ENCODE measurements around the gene FOXI3. TPM values are rescaled to one million over a fixed set of nuclear protein-coding genes. Genes with fewer than 3 reads are reported as not detected.
A peak's percentile ranks its signal among the peaks of the same experiment; 100 is the strongest.
"Not testable (repeated sequence)": the region's sequence is repeated elsewhere in the genome, so short reads cannot be mapped to it uniquely, and the experiment has no call there.

Gene FOXI3
- total RNA-seq, 2 experiments from 2014 or later: not detected

DNA sequence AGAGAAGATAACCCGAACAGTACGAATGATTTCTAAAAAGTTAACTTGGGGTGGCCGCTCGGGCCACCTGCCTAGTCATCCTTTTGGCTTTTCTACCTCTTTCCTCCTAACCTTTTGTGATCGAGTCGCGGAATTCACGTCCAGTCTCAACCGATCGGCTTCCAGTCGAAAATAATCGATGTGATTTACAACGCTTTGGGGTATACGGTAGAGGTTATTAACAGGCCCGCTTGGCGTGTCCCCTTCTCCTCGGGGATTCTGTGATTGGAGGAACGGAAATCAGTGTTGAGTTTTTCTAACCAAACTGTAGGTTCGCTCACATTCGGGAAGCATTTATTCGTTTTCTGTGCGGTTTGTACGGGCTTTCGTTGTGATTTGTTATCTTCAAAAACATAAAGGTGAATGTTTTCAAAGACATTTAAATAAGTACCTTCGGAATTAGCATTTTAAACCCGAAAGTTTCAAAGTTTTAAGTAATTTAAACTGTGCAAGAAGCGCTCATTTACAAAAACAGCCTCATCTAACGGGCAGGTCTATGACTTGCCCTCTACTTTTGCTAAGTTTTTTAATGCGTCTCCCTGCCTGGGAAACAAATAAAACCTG is 588 bp upstream of the FOXI3 start:
- Mint-ChIP-seq H3K36me3 (ENCODE audit: low read depth) (peaks cover 2% of the 10 kb centered on the region), H3K9me3 (no peaks in the 10 kb centered on the region), H3K4me3 (peak overlapping the region; percentile 65), H3K27ac (no peak overlapping the region), H3K4me1 (peaks cover 11% of the 10 kb centered on the region), H3K27me3 (peaks cover 53% of the 10 kb centered on the region)
- ChIA-PET CTCF (no interaction called here), POLR2A (no interaction called here)
- DNase-seq: no peak

DNA sequence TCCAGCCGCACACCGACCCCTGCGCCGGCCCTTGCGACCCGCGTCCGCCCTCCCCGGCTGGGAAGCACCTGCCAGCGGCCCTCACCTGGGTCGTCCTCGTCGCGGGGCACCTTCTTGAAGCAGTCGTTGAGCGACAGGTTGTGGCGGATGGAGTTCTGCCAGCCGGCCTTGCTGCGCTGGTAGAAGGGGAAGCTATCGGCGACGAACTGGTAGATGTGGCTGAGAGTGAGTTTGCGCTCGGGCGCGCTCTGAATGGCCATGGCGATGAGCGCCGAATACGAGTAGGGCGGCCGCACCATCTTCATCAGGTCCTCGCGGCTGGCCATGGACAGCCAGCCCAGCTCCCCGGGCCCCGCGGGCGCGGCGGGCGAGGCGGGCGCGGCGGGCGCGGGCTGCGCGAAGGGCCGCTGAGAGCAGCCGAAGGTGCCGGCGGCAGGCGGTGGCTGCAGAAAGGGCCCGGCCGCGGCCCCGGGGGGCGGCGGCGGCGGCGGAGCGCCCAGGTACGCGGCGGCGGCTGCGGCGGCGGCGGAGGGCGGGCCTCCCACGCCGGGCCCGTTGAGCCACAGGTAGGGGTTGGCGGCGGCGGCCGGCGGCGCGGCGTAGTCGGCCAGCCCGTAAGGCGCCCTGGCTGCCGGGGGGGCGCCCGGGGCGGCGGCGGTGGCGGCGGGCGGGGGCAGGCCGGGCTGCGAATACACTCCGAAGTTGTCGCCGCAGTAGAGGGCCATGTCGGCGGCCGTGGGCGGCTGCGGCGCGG is 505 bp downstream of the FOXI3 start:
- Mint-ChIP-seq H3K4me3 (peak overlapping the region; percentile 48), H3K9me3 (no peaks in the 10 kb centered on the region), H3K27me3 (peaks cover 58% of the 10 kb centered on the region), H3K27ac (no peak overlapping the region), H3K4me1 (peaks cover 11% of the 10 kb centered on the region), H3K36me3 (ENCODE audit: low read depth) (peaks cover 2% of the 10 kb centered on the region)
- DNase-seq: peak; percentile 16
- ChIA-PET CTCF (no interaction called here), POLR2A (no interaction called here)

GRCh38 chr2:88450925-88451810 is 1.3 kb downstream of the FOXI3 start:
- Mint-ChIP-seq H3K27ac (no peak overlapping the region), H3K4me1 (peaks cover 11% of the 10 kb centered on the region), H3K9me3 (no peaks in the 10 kb centered on the region), H3K36me3 (ENCODE audit: low read depth) (peaks cover 2% of the 10 kb centered on the region), H3K4me3 (peak overlapping the region; percentile 48), H3K27me3 (peaks cover 59% of the 10 kb centered on the region)
- no peak for DNase-seq
- POLR2A ChIA-PET: no interaction called here
- CTCF ChIA-PET: no interaction called here

- Mint-ChIP-seq H3K36me3 (ENCODE audit: low read depth) (peaks cover 2% of the 10 kb centered on the region), H3K27me3 (peaks cover 59% of the 10 kb centered on the region), H3K27ac (no peak overlapping the region)
Measured at GRCh38 chr2:88450186-88450585, 2.3 kb downstream of the FOXI3 start.

GRCh38 chr2:88448248-88448647 is 4.2 kb downstream of the FOXI3 start:
- Mint-ChIP-seq H3K36me3 (ENCODE audit: low read depth) (peaks cover 2% of the 10 kb centered on the region), H3K27ac (no peak overlapping the region), H3K27me3 (peaks cover 53% of the 10 kb centered on the region), H3K4me1 (peaks cover 9% of the 10 kb centered on the region), H3K9me3 (no peaks in the 10 kb centered on the region), H3K4me3 (no peak overlapping the region)
- no peak for DNase-seq
- ChIA-PET CTCF (no interaction called here), POLR2A (no interaction called here)

More at GRCh38 chr2:88450186-88450585, 2.3 kb downstream of the FOXI3 start:
- Mint-ChIP-seq H3K4me3 (no peak overlapping the region), H3K4me1 (peaks cover 11% of the 10 kb centered on the region), H3K9me3 (no peaks in the 10 kb centered on the region)
- POLR2A ChIA-PET: no interaction called here
- CTCF ChIA-PET: interaction anchor here (0.7 kb wide), 1 partner anchor 474 kb away, joined by 3 read pairs; no protein-coding TSS in a partner anchor
- DNase-seq: no peak

DNA sequence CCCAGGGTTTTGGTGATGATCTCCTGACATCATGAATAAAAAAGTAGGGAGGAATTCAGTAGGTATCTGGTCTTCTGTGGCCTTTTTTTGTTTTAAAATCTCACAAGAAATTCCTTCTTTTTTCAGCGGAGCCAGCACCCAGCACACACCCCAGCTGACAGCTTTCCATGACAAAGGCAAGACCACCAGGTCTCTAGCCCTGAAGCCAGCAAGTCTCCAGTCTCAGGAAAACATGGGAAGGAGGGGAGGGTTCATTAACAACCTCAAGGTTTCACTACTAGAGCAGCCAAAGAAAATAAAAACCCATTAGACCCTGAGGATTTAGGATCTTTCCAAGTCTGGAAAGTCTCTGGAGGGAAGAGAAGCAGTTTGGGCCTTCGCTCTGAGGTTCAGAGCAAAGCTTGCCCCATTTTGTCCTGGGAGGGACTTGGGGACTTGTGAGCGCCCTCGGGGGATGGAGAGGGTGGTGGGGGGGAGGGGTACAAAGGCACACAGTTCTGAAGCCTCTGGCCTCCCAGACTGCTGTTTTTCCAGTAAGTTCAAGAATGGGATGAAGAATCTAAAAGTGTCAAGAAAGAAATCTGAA is 9.0 kb downstream of the FOXI3 start:
- Mint-ChIP-seq H3K4me3 (no peak overlapping the region), H3K36me3 (ENCODE audit: low read depth) (no peaks in the 10 kb centered on the region), H3K4me1 (no peaks in the 10 kb centered on the region), H3K27ac (no peak overlapping the region), H3K9me3 (no peaks in the 10 kb centered on the region), H3K27me3 (peaks cover 29% of the 10 kb centered on the region)
- ChIA-PET POLR2A (no interaction called here), CTCF (no interaction called here)
- no peak for DNase-seq

GRCh38 chr2:88442473-88442872 is 10.0 kb downstream of the FOXI3 start:
- Mint-ChIP-seq H3K27ac (no peak overlapping the region), H3K4me1 (no peaks in the 10 kb centered on the region), H3K36me3 (ENCODE audit: low read depth) (no peaks in the 10 kb centered on the region), H3K27me3 (peaks cover 19% of the 10 kb centered on the region), H3K9me3 (no peaks in the 10 kb centered on the region), H3K4me3 (no peak overlapping the region)
- no peak for DNase-seq
- CTCF ChIA-PET: interaction anchor here (0.6 kb wide), 1 partner anchor 135 kb away, joined by 3 read pairs; no protein-coding TSS in a partner anchor
- POLR2A ChIA-PET: no interaction called here

GRCh38 chr2:88442061-88442460 is 10.4 kb downstream of the FOXI3 start:
- H3K27ac Mint-ChIP-seq: no peak overlapping the region
- no peak overlapping the region for H3K4me3 Mint-ChIP-seq
- CTCF ChIA-PET: interaction anchor here (0.6 kb wide), 1 partner anchor 135 kb away, joined by 3 read pairs; no protein-coding TSS in a partner anchor
- no peak for DNase-seq
- no peaks in the 10 kb centered on the region for H3K36me3 Mint-ChIP-seq (ENCODE audit: low read depth)
- no peaks in the 10 kb centered on the region for H3K9me3 Mint-ChIP-seq
- POLR2A ChIA-PET: no interaction called here
- H3K27me3 Mint-ChIP-seq: peaks cover 19% of the 10 kb centered on the region
- H3K4me1 Mint-ChIP-seq: no peaks in the 10 kb centered on the region

DNA sequence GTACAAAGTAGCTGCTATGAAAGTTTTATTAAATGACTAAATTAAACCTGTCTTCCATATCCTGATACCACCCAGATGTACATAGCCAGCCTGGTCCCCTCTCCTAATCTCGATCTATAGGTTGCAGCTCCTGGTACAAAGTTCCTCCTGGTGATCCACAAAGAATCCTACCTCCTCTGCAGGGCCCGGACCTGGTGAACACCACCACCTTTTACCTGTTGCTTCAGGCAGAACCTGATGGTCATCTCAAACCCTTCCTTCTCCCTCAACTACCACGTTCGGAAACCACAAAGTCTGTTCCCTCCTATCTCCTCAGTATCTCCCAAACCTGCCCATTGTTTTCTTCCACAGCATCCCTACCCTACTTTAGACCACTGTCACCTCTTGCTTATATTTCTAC is 15.5 kb downstream of the FOXI3 start:
- Mint-ChIP-seq H3K36me3 (ENCODE audit: low read depth) (no peaks in the 10 kb centered on the region), H3K27me3 (peaks cover 16% of the 10 kb centered on the region), H3K4me3 (no peak overlapping the region), H3K4me1 (no peaks in the 10 kb centered on the region), H3K27ac (no peak overlapping the region), H3K9me3 (no peaks in the 10 kb centered on the region)
- DNase-seq: no peak
- ChIA-PET CTCF (no interaction called here), POLR2A (no interaction called here)

- Mint-ChIP-seq H3K36me3 (ENCODE audit: low read depth) (no peaks in the 10 kb centered on the region), H3K4me3 (no peak overlapping the region), H3K27me3 (no peaks in the 10 kb centered on the region), H3K9me3 (no peaks in the 10 kb centered on the region), H3K27ac (no peak overlapping the region), H3K4me1 (no peaks in the 10 kb centered on the region)
- ChIA-PET POLR2A (no interaction called here), CTCF (no interaction called here)
- no peak for DNase-seq
Measured at GRCh38 chr2:88429929-88430328, 22.6 kb downstream of the FOXI3 start.

GRCh38 chr2:88423733-88424132 is 28.8 kb downstream of the FOXI3 start:
- DNase-seq: no peak
- H3K9me3 Mint-ChIP-seq: no peaks in the 10 kb centered on the region
- no peaks in the 10 kb centered on the region for H3K36me3 Mint-ChIP-seq (ENCODE audit: low read depth)

DNA sequence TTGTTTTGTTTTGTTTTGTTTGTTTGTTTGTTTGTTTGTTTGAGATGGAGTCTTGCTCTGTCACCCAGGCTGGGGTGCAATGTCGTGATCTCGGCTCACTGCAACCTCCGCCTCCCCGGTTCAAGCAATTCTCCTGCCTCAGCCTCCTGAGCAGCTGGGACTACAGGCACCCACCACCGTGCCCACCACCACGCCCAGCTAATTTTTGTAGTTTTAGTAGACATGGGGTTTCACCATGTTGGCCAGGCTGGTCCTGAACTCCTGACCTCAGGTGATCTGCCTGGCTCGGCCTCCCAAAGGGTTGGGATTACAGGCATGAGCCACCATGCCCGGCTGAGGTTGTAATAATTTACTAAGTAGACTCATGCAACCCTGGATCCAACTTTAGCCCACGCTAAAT is 33.4 kb downstream of the FOXI3 start:
- H3K4me3 Mint-ChIP-seq: not testable (repeated sequence)

More at GRCh38 chr2:88423733-88424132, 28.8 kb downstream of the FOXI3 start:
- no peak overlapping the region for H3K27ac Mint-ChIP-seq
- H3K4me1 Mint-ChIP-seq: no peaks in the 10 kb centered on the region
- H3K4me3 Mint-ChIP-seq: no peak overlapping the region
- ChIA-PET CTCF (no interaction called here), POLR2A (no interaction called here)
- H3K27me3 Mint-ChIP-seq: no peaks in the 10 kb centered on the region

More for the DNA sequence above, 33.4 kb downstream of the FOXI3 start:
- CTCF ChIA-PET: interaction anchor here (0.7 kb wide), 1 partner anchor 320 kb away, joined by 3 read pairs; no protein-coding TSS in a partner anchor
- DNase-seq; H3K9me3 Mint-ChIP-seq; POLR2A ChIA-PET; H3K27me3 Mint-ChIP-seq; H3K27ac Mint-ChIP-seq; H3K36me3 Mint-ChIP-seq (ENCODE audit: low read depth); H3K4me1 Mint-ChIP-seq: not testable (repeated sequence)

All from activated CD4-positive, alpha-beta memory T cell treated with anti-CD3 and anti-CD28 coated beads, Interleukin-2, amount 10 ng/mL, durations not matched to agents 7 days and 5 days (primary cell).